ENCODE results near the gene CRYBB3.

GRCh38 chr22:25223269-25223850 lies 23.7 kb downstream of the CRYBB3 start:
- TF ChIP-seq TOX (CRISPR knock-in tag; IDR thresholded peaks at IDR 0.05; ENCODE audit: borderline replicate concordance) (no peak), PATZ1 (CRISPR knock-in tag; IDR thresholded peaks at IDR 0.05; ENCODE audit: borderline replicate concordance) (no peak), ZC3H10 (CRISPR knock-in tag; IDR thresholded peaks at IDR 0.05) (no peak), ZFP3 (CRISPR knock-in tag; IDR thresholded peaks at IDR 0.05) (no peak), ARNTL (CRISPR knock-in tag; IDR thresholded peaks at IDR 0.05; ENCODE audit: borderline replicate concordance, low read depth) (no peak), OSR1 (CRISPR knock-in tag; IDR thresholded peaks at IDR 0.05) (no peak), CREB5 (CRISPR knock-in tag; IDR thresholded peaks at IDR 0.05; ENCODE audit: low read depth) (no peak), RARB (CRISPR knock-in tag; IDR thresholded peaks at IDR 0.05) (no peak), ESRRG (CRISPR knock-in tag; IDR thresholded peaks at IDR 0.05) (no peak), ZNF70 (CRISPR knock-in tag; IDR thresholded peaks at IDR 0.05) (no peak), ZFP30 (CRISPR knock-in tag; IDR thresholded peaks at IDR 0.05) (no peak), SNAI2 (CRISPR knock-in tag; IDR thresholded peaks at IDR 0.05) (no peak), TCF4 (CRISPR knock-in tag; IDR thresholded peaks at IDR 0.05; ENCODE audit: borderline replicate concordance) (no peak), ZNF565 (CRISPR knock-in tag; conservative IDR thresholded peaks at IDR 0.05; ENCODE audit: low read depth) (no peak)
